ENCODE results near the gene ARHGEF37. TPM values are rescaled to one million over a fixed set of nuclear protein-coding genes. Genes with fewer than 3 reads are reported as not detected.

The ARHGEF37 gene
- total and polyA plus RNA-seq, 9 of the 15 experiments (the other 6 are each of a cell fraction or from before 2014, with no cell fraction given): 0.01 to 0.27 (median 0.05) TPM

DNA sequence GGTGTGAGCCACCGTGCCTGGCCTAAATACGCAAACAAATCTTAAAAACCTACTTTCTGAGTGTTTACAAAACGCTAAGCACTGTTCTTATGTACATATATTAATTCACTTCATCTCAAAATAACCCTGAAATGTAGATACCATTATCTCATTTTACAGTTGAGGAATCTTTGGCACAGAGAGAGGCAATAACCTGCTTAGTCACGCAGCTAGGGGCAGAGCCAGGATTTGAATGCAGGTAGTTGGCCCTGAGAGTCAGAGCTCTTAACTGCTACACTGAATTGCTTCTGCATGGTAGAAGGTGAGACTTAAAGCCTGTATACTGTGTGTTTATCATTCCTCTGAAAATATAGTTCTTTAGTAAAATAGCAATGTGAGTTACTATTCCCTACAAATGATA lies 21.9 kb downstream of the ARHGEF37 start (continued):
- TF ChIP-seq NFE2 (IDR thresholded peaks at IDR 0.05; ENCODE audit: low read depth) (peak; percentile 83), STAT5B (CRISPR knock-in tag; IDR thresholded peaks at IDR 0.05) (no peak), MAFF (IDR thresholded peaks at IDR 0.05; ENCODE audit: low read length) (peak; percentile 64), ARNT (IDR thresholded peaks at IDR 0.05) (no peak), PML (IDR thresholded peaks at IDR 0.05; ENCODE audit: low read length) (no peak), E2F3 (CRISPR knock-in tag; IDR thresholded peaks at IDR 0.05) (no peak), ADNP (tag; IDR thresholded peaks at IDR 0.05) (peak; percentile 48; the same call in 1 of the 2 replicates), HDAC3 (IDR thresholded peaks at IDR 0.05; ENCODE audit: borderline replicate concordance, partially characterized antibody) (no peak), KLF1 (tag; IDR thresholded peaks at IDR 0.05) (no peak), ZC3H4 (CRISPR knock-in tag; IDR thresholded peaks at IDR 0.05; ENCODE audit: borderline replicate concordance) (no peak), KDM1A (IDR thresholded peaks at IDR 0.05) (peak in 1 of 2 experiments; percentile 19; a peak in 1 of 4 replicates), LCOR (CRISPR knock-in tag; IDR thresholded peaks at IDR 0.05) (no peak)
- TF ChIP-seq, protein P1, sequence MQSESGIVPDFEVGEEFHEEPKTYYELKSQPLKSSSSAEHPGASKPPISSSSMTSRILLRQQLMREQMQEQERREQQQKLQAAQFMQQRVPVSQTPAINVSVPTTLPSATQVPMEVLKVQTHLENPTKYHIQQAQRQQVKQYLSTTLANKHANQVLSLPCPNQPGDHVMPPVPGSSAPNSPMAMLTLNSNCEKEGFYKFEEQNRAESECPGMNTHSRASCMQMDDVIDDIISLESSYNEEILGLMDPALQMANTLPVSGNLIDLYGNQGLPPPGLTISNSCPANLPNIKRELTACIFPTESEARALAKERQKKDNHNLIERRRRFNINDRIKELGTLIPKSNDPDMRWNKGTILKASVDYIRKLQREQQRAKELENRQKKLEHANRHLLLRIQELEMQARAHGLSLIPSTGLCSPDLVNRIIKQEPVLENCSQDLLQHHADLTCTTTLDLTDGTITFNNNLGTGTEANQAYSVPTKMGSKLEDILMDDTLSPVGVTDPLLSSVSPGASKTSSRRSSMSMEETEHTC (IDR thresholded peaks at IDR 0.05): no peak
- TF ChIP-seq, protein P2, sequence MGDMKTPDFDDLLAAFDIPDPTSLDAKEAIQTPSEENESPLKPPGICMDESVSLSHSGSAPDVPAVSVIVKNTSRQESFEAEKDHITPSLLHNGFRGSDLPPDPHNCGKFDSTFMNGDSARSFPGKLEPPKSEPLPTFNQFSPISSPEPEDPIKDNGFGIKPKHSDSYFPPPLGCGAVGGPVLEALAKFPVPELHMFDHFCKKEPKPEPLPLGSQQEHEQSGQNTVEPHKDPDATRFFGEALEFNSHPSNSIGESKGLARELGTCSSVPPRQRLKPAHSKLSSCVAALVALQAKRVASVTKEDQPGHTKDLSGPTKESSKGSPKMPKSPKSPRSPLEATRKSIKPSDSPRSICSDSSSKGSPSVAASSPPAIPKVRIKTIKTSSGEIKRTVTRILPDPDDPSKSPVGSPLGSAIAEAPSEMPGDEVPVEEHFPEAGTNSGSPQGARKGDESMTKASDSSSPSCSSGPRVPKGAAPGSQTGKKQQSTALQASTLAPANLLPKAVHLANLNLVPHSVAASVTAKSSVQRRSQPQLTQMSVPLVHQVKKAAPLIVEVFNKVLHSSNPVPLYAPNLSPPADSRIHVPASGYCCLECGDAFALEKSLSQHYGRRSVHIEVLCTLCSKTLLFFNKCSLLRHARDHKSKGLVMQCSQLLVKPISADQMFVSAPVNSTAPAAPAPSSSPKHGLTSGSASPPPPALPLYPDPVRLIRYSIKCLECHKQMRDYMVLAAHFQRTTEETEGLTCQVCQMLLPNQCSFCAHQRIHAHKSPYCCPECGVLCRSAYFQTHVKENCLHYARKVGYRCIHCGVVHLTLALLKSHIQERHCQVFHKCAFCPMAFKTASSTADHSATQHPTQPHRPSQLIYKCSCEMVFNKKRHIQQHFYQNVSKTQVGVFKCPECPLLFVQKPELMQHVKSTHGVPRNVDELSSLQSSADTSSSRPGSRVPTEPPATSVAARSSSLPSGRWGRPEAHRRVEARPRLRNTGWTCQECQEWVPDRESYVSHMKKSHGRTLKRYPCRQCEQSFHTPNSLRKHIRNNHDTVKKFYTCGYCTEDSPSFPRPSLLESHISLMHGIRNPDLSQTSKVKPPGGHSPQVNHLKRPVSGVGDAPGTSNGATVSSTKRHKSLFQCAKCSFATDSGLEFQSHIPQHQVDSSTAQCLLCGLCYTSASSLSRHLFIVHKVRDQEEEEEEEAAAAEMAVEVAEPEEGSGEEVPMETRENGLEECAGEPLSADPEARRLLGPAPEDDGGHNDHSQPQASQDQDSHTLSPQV (IDR thresholded peaks at IDR 0.05): no peak
- TF ChIP-seq, protein P3, sequence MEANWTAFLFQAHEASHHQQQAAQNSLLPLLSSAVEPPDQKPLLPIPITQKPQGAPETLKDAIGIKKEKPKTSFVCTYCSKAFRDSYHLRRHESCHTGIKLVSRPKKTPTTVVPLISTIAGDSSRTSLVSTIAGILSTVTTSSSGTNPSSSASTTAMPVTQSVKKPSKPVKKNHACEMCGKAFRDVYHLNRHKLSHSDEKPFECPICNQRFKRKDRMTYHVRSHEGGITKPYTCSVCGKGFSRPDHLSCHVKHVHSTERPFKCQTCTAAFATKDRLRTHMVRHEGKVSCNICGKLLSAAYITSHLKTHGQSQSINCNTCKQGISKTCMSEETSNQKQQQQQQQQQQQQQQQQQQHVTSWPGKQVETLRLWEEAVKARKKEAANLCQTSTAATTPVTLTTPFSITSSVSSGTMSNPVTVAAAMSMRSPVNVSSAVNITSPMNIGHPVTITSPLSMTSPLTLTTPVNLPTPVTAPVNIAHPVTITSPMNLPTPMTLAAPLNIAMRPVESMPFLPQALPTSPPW (CRISPR knock-in tag; IDR thresholded peaks at IDR 0.05): no peak

Data from K562 (cell line).